Measurements from ENCODE around the gene SH3PXD2A. TPM values are rescaled to one million over a fixed set of nuclear protein-coding genes. Genes with fewer than 3 reads are reported as not detected.

The SH3PXD2A gene
- total RNA-seq, 1 donor from 2014 or later = 2.3 TPM

DNA sequence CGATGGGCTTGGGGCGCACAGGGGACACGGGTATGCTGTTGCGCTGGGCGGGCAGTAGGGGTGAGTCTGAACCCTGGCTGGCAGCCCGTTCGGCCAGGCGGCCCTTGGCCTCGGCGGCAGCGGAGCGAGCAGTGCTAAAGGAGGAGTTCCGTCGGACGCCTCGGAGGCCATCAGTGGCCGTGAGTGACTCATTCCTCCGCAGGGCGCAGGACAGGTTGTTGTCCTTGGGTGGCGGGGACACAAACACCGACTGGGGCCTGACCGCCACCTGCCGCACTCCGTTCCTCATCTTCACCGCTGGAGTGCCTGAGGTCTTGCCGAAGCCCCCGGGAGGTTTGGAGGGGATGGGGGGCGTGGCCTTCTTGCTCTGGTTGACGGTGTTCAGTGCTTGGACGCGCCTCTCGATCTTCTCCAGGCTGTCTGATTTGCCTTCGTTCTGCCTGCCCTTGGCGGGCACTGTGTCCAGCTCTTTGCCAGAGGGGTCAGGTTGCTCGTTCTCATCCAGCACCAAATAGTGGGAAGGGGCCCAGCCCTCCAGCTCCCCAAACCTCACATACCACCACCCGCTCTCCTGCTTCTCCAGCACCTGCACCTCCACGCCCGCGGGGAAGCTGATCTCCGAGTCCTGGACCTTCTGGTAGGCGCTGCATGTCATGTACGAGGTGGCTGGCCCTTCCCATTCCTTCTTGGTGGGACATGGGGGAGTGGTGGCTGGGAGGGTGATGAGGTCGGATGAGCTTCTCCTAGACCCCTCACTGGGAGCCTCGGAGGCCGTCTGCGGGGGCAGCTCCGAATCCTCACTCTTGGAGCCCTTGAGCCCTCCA is 253.1 kb downstream of the SH3PXD2A start:
- Histone ChIP-seq H3K9ac (no peak overlapping the region), H3K4me1 (no peaks in the 10 kb centered on the region), H3K27ac (no peak overlapping the region), H3K36me3 (no peaks in the 10 kb centered on the region), H3K4me2 (no peak overlapping the region), H3K4me3 (no peak overlapping the region), H2AFZ (replicated peaks) (no peak overlapping the region), H3K9me3 (ENCODE audit: low read depth) (no peaks in the 10 kb centered on the region), H3F3A (ENCODE audit: low read depth) (no peaks in the 10 kb centered on the region), H4K20me1 (ENCODE audit: low read depth) (no peaks in the 10 kb centered on the region), H3K27me3 (no peaks in the 10 kb centered on the region), H3K79me2 (ENCODE audit: low read depth) (no peaks in the 10 kb centered on the region)
- peaks cover 13% of the 10 kb centered on the region for H3K36me3 Mint-ChIP-seq
- TF ChIP-seq EZH2phosphoT487 (IDR thresholded peaks at IDR 0.05) (no peak), EZH2 (IDR thresholded peaks at IDR 0.05) (no peak)
- TF ChIP-seq, protein P1, sequence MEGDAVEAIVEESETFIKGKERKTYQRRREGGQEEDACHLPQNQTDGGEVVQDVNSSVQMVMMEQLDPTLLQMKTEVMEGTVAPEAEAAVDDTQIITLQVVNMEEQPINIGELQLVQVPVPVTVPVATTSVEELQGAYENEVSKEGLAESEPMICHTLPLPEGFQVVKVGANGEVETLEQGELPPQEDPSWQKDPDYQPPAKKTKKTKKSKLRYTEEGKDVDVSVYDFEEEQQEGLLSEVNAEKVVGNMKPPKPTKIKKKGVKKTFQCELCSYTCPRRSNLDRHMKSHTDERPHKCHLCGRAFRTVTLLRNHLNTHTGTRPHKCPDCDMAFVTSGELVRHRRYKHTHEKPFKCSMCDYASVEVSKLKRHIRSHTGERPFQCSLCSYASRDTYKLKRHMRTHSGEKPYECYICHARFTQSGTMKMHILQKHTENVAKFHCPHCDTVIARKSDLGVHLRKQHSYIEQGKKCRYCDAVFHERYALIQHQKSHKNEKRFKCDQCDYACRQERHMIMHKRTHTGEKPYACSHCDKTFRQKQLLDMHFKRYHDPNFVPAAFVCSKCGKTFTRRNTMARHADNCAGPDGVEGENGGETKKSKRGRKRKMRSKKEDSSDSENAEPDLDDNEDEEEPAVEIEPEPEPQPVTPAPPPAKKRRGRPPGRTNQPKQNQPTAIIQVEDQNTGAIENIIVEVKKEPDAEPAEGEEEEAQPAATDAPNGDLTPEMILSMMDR (IDR thresholded peaks at IDR 0.05) = no peak
- H3K27me3 Mint-ChIP-seq (ENCODE audit: insufficient read depth, low read depth) = peaks cover 8% of the 10 kb centered on the region
- no peak overlapping the region for H3K4me3 Mint-ChIP-seq
- H3K4me1 Mint-ChIP-seq = peaks cover 6% of the 10 kb centered on the region
- H3K9me3 Mint-ChIP-seq = peaks cover 3% of the 10 kb centered on the region
- H3K27ac Mint-ChIP-seq = no peak overlapping the region
- no peak for DNase-seq (ENCODE audit: low spot score)

DNA sequence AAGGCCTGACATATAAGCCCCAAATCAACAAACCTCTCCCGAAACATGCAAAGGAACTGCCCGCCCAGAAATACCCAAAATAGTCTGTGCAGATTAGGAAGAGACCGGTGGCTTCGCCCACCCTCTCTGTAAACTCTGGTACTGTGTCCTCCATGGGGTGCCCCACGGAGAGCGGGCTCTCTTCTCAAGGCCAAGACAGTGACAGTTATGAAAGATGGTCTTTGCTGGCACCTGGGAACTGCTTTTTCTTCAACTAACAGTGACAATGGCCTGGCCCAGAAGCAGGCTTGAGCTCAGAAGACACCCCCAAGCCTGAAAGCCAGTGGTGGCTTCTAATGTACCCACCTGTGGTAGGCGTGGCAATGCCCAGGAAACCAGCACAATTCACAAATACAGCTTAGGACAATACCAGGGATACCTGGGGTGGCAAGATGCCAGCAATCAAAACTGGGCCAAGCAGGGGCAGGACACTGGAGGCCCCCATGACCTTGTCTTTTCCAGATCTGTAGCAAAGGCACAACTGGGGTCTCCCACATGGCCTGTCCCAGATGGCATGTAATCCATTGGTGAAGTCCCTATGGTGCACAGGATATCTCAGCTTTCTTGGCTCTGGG is 254.3 kb downstream of the SH3PXD2A start:
- no peak overlapping the region for H3K4me3 Mint-ChIP-seq
- Histone ChIP-seq H3K79me2 (ENCODE audit: low read depth) (no peaks in the 10 kb centered on the region), H3K36me3 (no peaks in the 10 kb centered on the region), H3K27ac (no peak overlapping the region), H3K9me3 (ENCODE audit: low read depth) (no peaks in the 10 kb centered on the region), H3F3A (ENCODE audit: low read depth) (no peaks in the 10 kb centered on the region), H3K4me1 (no peaks in the 10 kb centered on the region), H3K4me3 (no peak overlapping the region), H3K9ac (no peak overlapping the region), H2AFZ (replicated peaks) (no peak overlapping the region), H3K4me2 (no peak overlapping the region), H4K20me1 (ENCODE audit: low read depth) (no peaks in the 10 kb centered on the region), H3K27me3 (no peaks in the 10 kb centered on the region)
- H3K27ac Mint-ChIP-seq = peak overlapping the region; percentile 52
- H3K9me3 Mint-ChIP-seq = peaks cover 2% of the 10 kb centered on the region
- peaks cover 6% of the 10 kb centered on the region for H3K4me1 Mint-ChIP-seq
- H3K36me3 Mint-ChIP-seq = peaks cover 12% of the 10 kb centered on the region
- TF ChIP-seq, protein P1 (IDR thresholded peaks at IDR 0.05) = no peak
- TF ChIP-seq EZH2 (IDR thresholded peaks at IDR 0.05) = no peak
- TF ChIP-seq EZH2phosphoT487 (IDR thresholded peaks at IDR 0.05) = no peak
- peaks cover 7% of the 10 kb centered on the region for H3K27me3 Mint-ChIP-seq (ENCODE audit: insufficient read depth, low read depth)
- DNase-seq (ENCODE audit: low spot score) = no peak

DNA sequence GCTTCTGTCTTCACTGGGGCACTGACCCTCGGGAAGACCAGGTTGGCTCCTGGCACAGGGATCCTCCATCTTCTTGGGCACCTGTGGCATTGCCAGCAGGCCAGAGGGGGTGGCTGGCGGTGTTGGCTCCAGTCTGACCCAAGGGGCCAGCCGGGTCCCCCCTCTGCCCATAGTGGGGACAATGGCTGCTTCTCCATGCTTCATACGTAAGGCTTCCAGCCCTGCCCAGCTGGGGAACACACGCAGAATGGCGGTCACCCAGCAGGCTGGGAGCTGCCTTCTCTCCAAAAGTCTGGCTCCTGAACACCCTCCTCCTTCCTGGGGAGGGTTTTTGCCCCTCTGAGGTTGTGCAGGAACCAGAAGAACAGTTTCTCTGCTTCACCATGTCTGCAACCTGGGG is 255.1 kb downstream of the SH3PXD2A start:
- H3K9me3 Mint-ChIP-seq = no peaks in the 10 kb centered on the region
- Histone ChIP-seq H3K79me2 (ENCODE audit: low read depth) (no peaks in the 10 kb centered on the region), H3K36me3 (no peaks in the 10 kb centered on the region), H3K4me1 (no peaks in the 10 kb centered on the region), H3K27me3 (no peaks in the 10 kb centered on the region), H3K27ac (no peak overlapping the region), H2AFZ (replicated peaks) (no peak overlapping the region), H3F3A (ENCODE audit: low read depth) (no peaks in the 10 kb centered on the region), H4K20me1 (ENCODE audit: low read depth) (no peaks in the 10 kb centered on the region), H3K9ac (no peak overlapping the region), H3K4me2 (no peak overlapping the region), H3K9me3 (ENCODE audit: low read depth) (no peaks in the 10 kb centered on the region), H3K4me3 (no peak overlapping the region)
- peaks cover 10% of the 10 kb centered on the region for H3K36me3 Mint-ChIP-seq
- H3K4me3 Mint-ChIP-seq = no peak overlapping the region
- H3K27ac Mint-ChIP-seq = no peak overlapping the region
- H3K4me1 Mint-ChIP-seq = peaks cover 6% of the 10 kb centered on the region
- DNase-seq (ENCODE audit: low spot score) = no peak
- peaks cover 3% of the 10 kb centered on the region for H3K27me3 Mint-ChIP-seq (ENCODE audit: insufficient read depth, low read depth)
- TF ChIP-seq EZH2phosphoT487 (IDR thresholded peaks at IDR 0.05) (no peak), EZH2 (IDR thresholded peaks at IDR 0.05) (no peak)
- TF ChIP-seq, protein P1 (IDR thresholded peaks at IDR 0.05) = no peak

All from neural progenitor cell (in vitro differentiated cells).